NCI-H1105 (cell line): ENCODE measurements around the gene MTTP.

Experiments used
- DNase-seq: peaks from one replicate; lab custom pipeline; 2025; lab: John Stamatoyannopoulos, UW

The MTTP gene

GRCh38 chr4:99593781-99594641 is 19.4 kb downstream of the MTTP start:
- no peak for DNase-seq

- DNase-seq: no peak
These were observed 20.2 kb downstream of the MTTP start for GRCh38 chr4:99594818-99595217.

DNA sequence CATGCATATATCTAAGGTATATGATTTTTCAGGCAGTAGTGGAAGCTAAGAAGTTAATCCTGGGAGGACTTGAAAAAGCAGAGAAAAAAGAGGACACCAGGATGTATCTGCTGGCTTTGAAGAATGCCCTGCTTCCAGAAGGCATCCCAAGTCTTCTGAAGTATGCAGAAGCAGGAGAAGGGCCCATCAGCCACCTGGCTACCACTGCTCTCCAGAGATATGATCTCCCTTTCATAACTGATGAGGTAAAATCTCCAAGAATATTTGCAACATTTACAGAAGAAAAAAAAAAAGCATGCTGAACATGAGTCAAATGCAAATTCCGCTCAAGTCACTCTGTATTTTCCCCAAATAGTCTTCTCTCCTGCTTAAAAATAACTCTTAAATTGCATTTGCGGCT is 32.1 kb downstream of the MTTP start:
- DNase-seq: no peak

- DNase-seq: no peak
These were observed 33.8 kb downstream of the MTTP start for GRCh38 chr4:99608417-99608816.

DNA sequence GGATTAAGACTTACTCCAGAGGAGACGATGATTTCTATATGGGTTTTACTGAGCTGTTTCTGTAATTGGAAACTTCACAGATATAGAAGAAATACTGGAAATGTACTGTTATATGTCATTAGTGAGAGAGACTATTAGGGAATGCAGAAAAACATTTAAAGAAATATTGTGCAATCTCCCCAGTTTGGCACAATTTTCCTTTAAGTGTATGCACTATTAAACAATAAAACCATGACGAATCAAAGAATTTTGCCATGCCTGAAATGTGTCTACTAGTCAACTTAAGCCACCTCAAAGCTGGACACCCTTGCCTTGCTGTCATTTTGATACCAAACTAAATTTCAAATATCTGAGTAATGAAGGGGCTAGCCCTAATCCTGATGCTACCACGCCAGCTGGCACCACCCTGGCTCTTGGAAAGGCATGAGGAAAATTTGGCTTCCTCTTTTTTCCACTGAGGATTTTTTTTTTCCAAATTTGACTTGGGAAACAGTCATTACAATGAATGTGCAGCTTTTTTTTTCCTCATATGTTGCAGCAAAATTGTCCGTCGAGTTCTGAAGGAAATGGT is 36.1 kb downstream of the MTTP start:
- DNase-seq: no peak

DNA sequence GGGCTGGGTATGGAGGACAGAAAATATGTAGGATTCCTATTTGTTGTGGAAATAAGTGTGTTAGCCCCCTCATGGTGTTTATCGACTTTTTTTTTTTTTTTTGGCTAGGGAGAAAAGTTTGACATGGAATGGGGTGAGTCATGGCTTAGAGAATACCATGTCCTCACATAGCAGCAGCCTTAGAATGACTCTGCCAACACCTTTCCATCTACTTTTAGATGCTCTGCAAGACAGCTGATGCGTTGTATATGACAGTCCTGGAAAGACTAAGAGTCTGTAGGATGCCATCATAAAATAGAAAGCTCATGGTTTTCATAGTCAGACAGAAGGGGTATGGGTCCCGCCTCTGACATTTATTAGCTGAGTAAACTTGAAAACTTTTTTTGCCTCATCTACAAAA is 37.7 kb downstream of the MTTP start:
- no peak for DNase-seq

DNA sequence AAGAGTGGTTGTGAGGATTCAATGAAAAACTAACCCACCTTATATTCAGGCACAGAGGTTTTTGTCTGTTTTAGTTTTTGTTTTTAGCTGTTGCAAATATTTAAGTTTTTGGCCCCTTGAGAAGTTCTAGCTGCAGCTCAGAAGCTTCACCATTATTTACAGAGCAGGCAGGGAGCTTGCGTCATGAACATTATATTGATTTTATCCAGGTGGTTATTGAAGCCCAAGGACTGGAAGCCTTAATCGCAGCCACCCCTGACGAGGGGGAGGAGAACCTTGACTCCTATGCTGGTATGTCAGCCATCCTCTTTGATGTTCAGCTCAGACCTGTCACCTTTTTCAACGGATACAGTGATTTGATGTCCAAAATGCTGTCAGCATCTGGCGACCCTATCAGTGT is 38.1 kb downstream of the MTTP start:
- no peak for DNase-seq

DNA sequence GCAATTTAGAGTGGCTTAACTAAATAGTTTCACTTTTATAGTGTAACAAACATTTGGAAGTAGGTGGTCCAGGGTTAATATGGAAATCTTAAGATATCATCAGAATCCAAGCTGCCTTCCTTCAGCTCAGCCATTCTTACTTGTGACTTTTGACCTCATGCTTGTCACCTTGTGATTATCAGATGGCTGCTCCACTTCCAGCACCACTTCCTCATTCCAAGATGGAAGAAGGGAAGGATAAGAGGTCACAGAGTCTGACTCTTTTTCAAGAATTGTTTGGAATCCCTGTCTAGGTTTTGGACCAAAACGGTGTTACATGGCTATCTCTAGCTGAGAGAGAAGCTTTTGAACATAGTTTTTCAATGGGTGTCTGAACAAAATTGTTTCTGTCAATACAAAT is 39.9 kb downstream of the MTTP start:
- no peak for DNase-seq

- no peak for DNase-seq
These were observed 40.7 kb downstream of the MTTP start for GRCh38 chr4:99615170-99615820.

DNA sequence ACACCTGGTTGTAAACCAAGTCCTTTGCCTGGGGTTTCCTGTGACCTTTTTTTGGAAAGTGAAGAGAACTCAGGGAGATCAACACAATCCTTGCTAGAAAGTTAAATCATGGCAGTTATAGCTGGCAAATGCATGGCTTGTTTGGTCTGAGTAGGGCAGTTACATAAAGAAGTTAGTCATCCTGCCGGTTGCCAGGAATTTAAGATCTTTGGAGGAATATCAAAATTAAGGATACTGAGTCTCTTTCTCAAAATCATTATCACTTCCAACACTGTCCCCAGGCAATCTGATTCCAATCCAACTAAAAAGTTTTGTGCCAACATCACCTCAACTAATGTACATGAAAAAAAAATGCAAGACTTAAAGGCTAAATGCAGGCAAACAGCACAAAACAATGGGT is 42.8 kb downstream of the MTTP start:
- DNase-seq: no peak

- DNase-seq: no peak
These were observed 47.7 kb downstream of the MTTP start for GRCh38 chr4:99622341-99622740.

DNA sequence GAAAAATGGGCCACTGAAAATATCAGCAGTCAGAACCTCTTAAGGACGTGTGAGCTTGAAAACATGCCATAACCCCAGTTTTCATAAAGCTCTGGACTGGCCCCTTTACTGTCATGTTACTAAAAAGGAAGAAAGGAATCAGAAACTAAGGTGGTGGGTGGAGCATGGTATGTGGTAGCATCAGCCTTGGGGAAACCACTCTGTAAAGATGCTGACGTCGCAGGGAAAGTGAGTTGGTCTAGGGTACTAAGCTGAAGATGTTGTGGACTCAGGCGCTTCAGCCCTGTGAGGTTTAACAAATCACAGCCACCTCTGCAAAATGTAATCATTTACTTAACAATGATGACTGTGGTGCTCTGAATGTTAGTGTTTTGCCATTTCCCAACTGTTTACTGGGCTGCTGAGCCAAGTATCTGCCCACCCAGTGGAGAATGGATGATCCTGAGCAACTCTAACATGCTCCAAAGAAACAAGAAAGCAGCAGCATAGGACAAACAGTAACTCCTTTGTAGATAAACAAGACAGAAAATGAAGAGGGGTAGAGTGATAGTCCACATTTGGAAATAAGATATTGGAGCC is 49.6 kb downstream of the MTTP start:
- DNase-seq: no peak

- DNase-seq: no peak
These were observed 50.7 kb downstream of the MTTP start for GRCh38 chr4:99625369-99625768.

DNA sequence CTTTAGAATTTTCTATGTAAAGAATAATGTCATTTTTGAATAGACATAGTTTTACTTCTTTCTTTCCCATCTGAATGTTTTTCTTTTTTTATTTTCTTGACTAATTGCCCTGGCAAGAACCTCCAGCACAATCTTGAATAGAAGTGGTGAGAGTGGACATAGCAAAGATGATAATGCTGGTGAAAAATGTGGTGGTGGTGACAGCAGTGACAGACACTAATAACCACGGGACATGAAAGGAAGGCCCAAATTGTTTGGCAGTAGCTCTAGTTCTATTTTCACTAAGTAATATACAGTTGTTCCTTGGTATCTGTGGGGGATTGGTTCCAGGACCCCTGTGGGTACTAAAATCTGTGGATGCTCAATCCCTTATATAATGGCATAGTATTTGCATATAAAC is 53.4 kb downstream of the MTTP start:
- DNase-seq: no peak

GRCh38 chr4:99629962-99630554 is 55.4 kb downstream of the MTTP start:
- DNase-seq: no peak

GRCh38 chr4:99630857-99631360 is 56.3 kb downstream of the MTTP start:
- DNase-seq: no peak

GRCh38 chr4:99633772-99634171 is 59.1 kb downstream of the MTTP start:
- DNase-seq: peak; percentile 51

- no peak for DNase-seq
These were observed 60.2 kb downstream of the MTTP start for GRCh38 chr4:99634742-99635360.

DNA sequence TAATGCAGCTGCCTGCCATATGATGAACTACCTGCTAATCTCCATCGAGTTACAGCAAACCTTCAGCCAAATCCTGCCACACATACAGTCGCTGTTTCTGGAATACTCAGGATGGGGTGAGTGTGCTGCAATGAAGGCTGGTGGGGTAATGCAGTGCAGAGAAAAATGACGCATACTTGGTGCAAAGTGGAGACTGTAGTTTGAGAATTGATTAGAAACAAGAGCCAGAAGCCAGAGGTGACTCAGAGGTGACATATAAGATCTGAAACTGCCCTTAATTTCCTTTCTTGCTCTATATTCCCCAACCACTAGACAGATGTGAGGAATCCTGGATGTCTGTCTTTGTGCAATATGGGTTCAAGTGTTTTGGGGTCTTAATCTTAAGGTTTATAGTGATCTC is 61.0 kb downstream of the MTTP start:
- no peak for DNase-seq

DNA sequence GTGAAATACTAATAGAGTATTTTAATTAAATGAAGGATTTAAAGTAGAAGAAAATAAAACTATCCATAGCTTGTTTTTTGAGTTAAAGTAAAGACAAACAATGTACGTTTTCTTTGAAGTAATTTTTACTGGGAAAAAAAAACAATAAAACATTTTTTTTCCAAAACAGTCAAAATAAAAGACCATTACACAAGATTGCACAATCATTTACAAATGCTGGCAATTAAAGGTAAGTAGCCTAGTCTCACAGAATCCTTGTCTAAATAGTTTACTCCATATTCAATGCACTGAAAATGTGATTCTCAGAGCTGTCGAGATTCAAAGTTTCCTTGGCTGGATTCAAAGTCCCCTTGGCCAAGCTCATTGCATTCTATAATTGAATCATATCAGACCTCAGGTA is 61.8 kb downstream of the MTTP start:
- DNase-seq: no peak

DNA sequence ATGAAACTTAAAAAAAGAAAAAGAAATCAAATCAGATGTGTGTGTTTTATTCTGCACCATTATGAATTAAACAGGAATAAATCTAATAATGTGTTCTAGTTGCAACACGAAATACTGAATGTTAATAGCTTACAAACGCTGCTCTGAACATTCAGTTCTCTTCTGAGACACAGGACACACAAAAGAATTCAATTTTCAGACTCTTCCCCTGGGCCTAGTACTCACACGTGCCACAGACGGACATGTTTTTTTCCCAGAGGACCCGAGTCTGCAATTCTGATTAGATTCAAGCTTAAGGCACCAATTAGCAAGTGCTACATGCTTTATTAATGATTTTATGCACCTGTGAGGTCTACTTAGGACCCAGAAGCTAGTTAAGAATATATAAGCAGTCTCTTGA is 62.5 kb downstream of the MTTP start:
- DNase-seq: no peak

DNA sequence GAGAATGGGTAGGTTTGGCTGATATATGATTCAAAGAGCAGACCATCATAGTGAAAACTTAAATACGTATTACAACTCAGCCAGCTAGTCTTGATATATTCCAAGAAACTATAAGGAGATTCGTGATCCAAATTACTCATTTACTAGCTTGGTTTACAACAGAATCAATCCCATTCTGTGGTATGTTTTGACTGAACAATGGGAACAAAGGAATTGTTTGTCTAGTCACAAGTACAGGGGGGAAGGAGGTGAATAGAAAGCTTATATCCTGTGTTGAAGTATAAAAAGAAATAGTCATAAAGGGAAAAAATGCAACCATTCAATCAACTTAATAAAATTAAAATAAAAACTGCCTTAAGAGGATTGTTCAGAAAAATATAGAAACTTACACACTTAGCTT is 66.1 kb downstream of the MTTP start:
- DNase-seq: no peak
